ENCODE results near the gene CDH6.

CDH6 gene

GRCh38 chr5:31377274-31377946 lies 183.9 kb downstream of the CDH6 start:
- no peaks in the 10 kb centered on the region for H3K4me1 Mint-ChIP-seq
- H3K4me3 Mint-ChIP-seq: no peak overlapping the region
- DNase-seq: no peak
- ATAC-seq: no peak
- no peaks in the 10 kb centered on the region for H3K36me3 Mint-ChIP-seq (ENCODE audit: low read depth)
- no peak overlapping the region for H3K27ac Mint-ChIP-seq
- peaks cover 5% of the 10 kb centered on the region for H3K27me3 Mint-ChIP-seq
- no peaks in the 10 kb centered on the region for H3K9me3 Mint-ChIP-seq

- Mint-ChIP-seq H3K9me3 (no peaks in the 10 kb centered on the region), H3K4me1 (no peaks in the 10 kb centered on the region), H3K27me3 (peaks cover 5% of the 10 kb centered on the region), H3K4me3 (no peak overlapping the region), H3K36me3 (ENCODE audit: low read depth) (no peaks in the 10 kb centered on the region), H3K27ac (no peak overlapping the region)
- no peak for DNase-seq
- no peak for ATAC-seq
Measured at GRCh38 chr5:31378136-31378535, 184.7 kb downstream of the CDH6 start.

Data from activated naive CD8-positive, alpha-beta T cell treated with anti-CD3 and anti-CD28 coated beads, Interleukin-2, amount 50 U/mL, for 24 hours (primary cell).